H9 (cell line): Measurements from ENCODE around the gene LBX2. TPM values are rescaled to one million over a fixed set of nuclear protein-coding genes. Genes with fewer than 3 reads are reported as not detected.

Experiments used
- DNase-seq: peaks from one replicate; pipeline ENCODE4 v3.0.0-alpha.2; 2017
- H2AFZ ChIP-seq: one replicate; pipeline ENCODE4 v1.6.1; 2013; ENCODE audit warnings: mild to moderate bottlenecking, low read length, control low read depth, moderate library complexity
- H2AK5ac ChIP-seq: 2 replicates; pipeline ENCODE4 v1.6.1; 2013; ENCODE audit warnings: low read length, control low read depth, mixed read lengths; ENCODE audit not compliant: insufficient read length
- H2BK120ac ChIP-seq: one replicate; pipeline ENCODE4 v1.6.1; 2013; ENCODE audit warnings: low read depth, mild to moderate bottlenecking, low read length, control low read depth, inconsistent platforms; ENCODE audit not compliant: poor library complexity, severe bottlenecking
- H2BK12ac ChIP-seq: 2 replicates; pipeline ENCODE4 v1.6.1; 2013; ENCODE audit warnings: low read length, control low read depth, mixed read lengths, low read depth; ENCODE audit not compliant: insufficient read length
- H2BK15ac ChIP-seq: 2 replicates; pipeline ENCODE4 v1.6.1; 2013; ENCODE audit warnings: low read depth, low read length, control low read depth
- H2BK20ac ChIP-seq: one replicate; pipeline ENCODE4 v1.6.1; 2013; ENCODE audit warnings: low read depth, mild to moderate bottlenecking, low read length, control low read depth, inconsistent platforms; ENCODE audit not compliant: poor library complexity, severe bottlenecking
- H2BK5ac ChIP-seq: 2 replicates; pipeline ENCODE4 v1.6.1; 2013; ENCODE audit warnings: low read length, control low read depth, mixed read lengths; ENCODE audit not compliant: insufficient read length
- H3K14ac ChIP-seq: 2 replicates; pipeline ENCODE4 v1.6.1; 2013; ENCODE audit warnings: low read length, control low read depth; ENCODE audit not compliant: insufficient read depth
- H3K18ac ChIP-seq: 2 replicates; pipeline ENCODE4 v1.6.1; 2013; ENCODE audit warnings: low read depth, mild to moderate bottlenecking, mixed read lengths, low read length, control low read depth; ENCODE audit not compliant: insufficient read length
- H3K23ac ChIP-seq: 2 replicates; pipeline ENCODE4 v1.6.1; 2013; ENCODE audit warnings: low read length, control low read depth, mixed read lengths, low read depth; ENCODE audit not compliant: insufficient read length
- H3K23me2 ChIP-seq: 2 replicates; pipeline ENCODE4 v1.6.1; 2013; ENCODE audit warnings: low read depth, mild to moderate bottlenecking, mixed read lengths, low read length, control low read depth; ENCODE audit not compliant: insufficient read length, poor library complexity, severe bottlenecking
- H3K27ac ChIP-seq: 2 replicates; pipeline ENCODE4 v1.5.1; 2013; ENCODE audit warnings: low read length, control low read depth, mixed read lengths, low read depth; ENCODE audit not compliant: insufficient read length
- H3K27me3 ChIP-seq: 2 replicates; pipeline ENCODE4 v1.6.1; 2013; ENCODE audit warnings: low read length, control low read depth, inconsistent platforms; ENCODE audit not compliant: insufficient read depth
- H3K4ac ChIP-seq: 2 replicates; pipeline ENCODE4 v1.6.1; 2013; ENCODE audit warnings: low read depth, mild to moderate bottlenecking, control low read depth, inconsistent platforms, low read length, moderate library complexity
- H3K4me1 ChIP-seq: 2 replicates; pipeline ENCODE4 v1.6.1; 2013; ENCODE audit warnings: low read length, control low read depth, inconsistent platforms; ENCODE audit not compliant: insufficient read depth
- H3K4me2 ChIP-seq: 2 replicates; pipeline ENCODE4 v1.6.1; 2013; ENCODE audit warnings: low read length, control low read depth, mixed read lengths; ENCODE audit not compliant: insufficient read length, insufficient read depth
- H3K56ac ChIP-seq: 2 replicates; pipeline ENCODE4 v1.6.1; 2013; ENCODE audit warnings: low read depth, mild to moderate bottlenecking, mixed read lengths, low read length, control low read depth; ENCODE audit not compliant: insufficient read length
- H3K79me1 ChIP-seq: 2 replicates; pipeline ENCODE4 v1.6.1; 2013; ENCODE audit warnings: low read depth, mild to moderate bottlenecking, moderate library complexity, low read length, control low read depth, inconsistent platforms; ENCODE audit not compliant: insufficient read depth, poor library complexity, severe bottlenecking
- H3K79me2 ChIP-seq: 2 replicates; pipeline ENCODE4 v1.6.1; 2013; ENCODE audit warnings: low read length, control low read depth, inconsistent platforms; ENCODE audit not compliant: insufficient read depth
- H3K9ac ChIP-seq: 2 replicates; pipeline ENCODE4 v1.6.1; 2013; ENCODE audit warnings: low read length, control low read depth, mixed read lengths; ENCODE audit not compliant: insufficient read length; ENCODE audit errors: extremely low read depth
- H3K9me3 ChIP-seq: one replicate; pipeline ENCODE4 v1.6.1; 2013; ENCODE audit warnings: low read depth, low read length, inconsistent platforms; ENCODE audit not compliant: control insufficient read depth
- H3T11ph ChIP-seq: one replicate; pipeline ENCODE4 v1.6.1; 2013; ENCODE audit warnings: mild to moderate bottlenecking, low read length, control low read depth, inconsistent platforms
- H4K20me1 ChIP-seq: one replicate; pipeline ENCODE4 v1.6.1; 2013; ENCODE audit not compliant: control insufficient read depth, insufficient read length, insufficient read depth
- H4K5ac ChIP-seq: 2 replicates; pipeline ENCODE4 v1.6.1; 2013; ENCODE audit warnings: low read depth, mild to moderate bottlenecking, mixed read lengths, low read length, control low read depth; ENCODE audit not compliant: insufficient read length
- H4K8ac ChIP-seq: replicated peaks from 2 replicates; pipeline ENCODE4 v1.6.1; 2013; ENCODE audit warnings: low read length, control low read depth, mixed read lengths, low read depth; ENCODE audit not compliant: insufficient read length
- H4K91ac ChIP-seq: 2 replicates; pipeline ENCODE4 v1.6.1; 2013; ENCODE audit warnings: low read depth, mild to moderate bottlenecking, moderate library complexity, mixed read lengths, low read length, control low read depth; ENCODE audit not compliant: insufficient read length
- H3K27ac Mint-ChIP-seq, 3 experiments: 2 replicates in 2 of 3; 3 replicates in 1 of 3; pipeline ENCODE4 v1.8.0; 2020 to 2021; ENCODE audit warnings: mixed read lengths in 3 of 3, mild to moderate bottlenecking in 1 of 3, moderate library complexity in 1 of 3
- H3K27me3 Mint-ChIP-seq: 2 replicates; pipeline ENCODE4 v1.8.0; 2021; ENCODE audit warnings: low read depth, mild to moderate bottlenecking, moderate library complexity, mixed read lengths
- H3K36me3 Mint-ChIP-seq, 3 experiments: 2 replicates in 2 of 3; 3 replicates in 1 of 3; pipeline ENCODE4 v1.8.0; 2020 to 2021; ENCODE audit warnings: low read depth in 3 of 3, mixed read lengths in 3 of 3; ENCODE audit not compliant: insufficient read depth in 1 of 3
- H3K4me1 Mint-ChIP-seq, 2 experiments: 2 replicates each; pipeline ENCODE4 v1.8.0; 2020; ENCODE audit warnings: mixed read lengths in 2 of 2
- H3K4me3 Mint-ChIP-seq, 2 experiments: 2 replicates in 1 of 2; 3 replicates in 1 of 2; pipeline ENCODE4 v1.8.0; 2020 to 2021; ENCODE audit warnings: mild to moderate bottlenecking in 2 of 2, mixed read lengths in 2 of 2, moderate library complexity in 1 of 2
- H3K9me3 Mint-ChIP-seq, 2 experiments: 2 replicates in 1 of 2; 3 replicates in 1 of 2; pipeline ENCODE4 v1.8.0; 2020; ENCODE audit warnings: mild to moderate bottlenecking in 2 of 2, mixed read lengths in 2 of 2, moderate library complexity in 1 of 2
- CTCF ChIP-seq: fragments of 200-600 bp; sonication (generic); conservative IDR thresholded peaks from 3 replicates; pipeline ENCODE4 v1.8.0; 2021; ENCODE audit warnings: antibody characterized with exemption, mild to moderate bottlenecking
- WGBS: extraction: QIAGEN DNeasy Blood & Tissue Kit; methylation state at CpG from one replicate; pipeline ENCODE4 v1.1.7; 2013; ENCODE audit warnings: missing lambda C conversion rate, low lambda C conversion rate, mixed read lengths; ENCODE audit not compliant: insufficient read length; ENCODE audit errors: extremely low coverage; 5-methylcytosine and 5-hydroxymethylcytosine counted together
- total RNA-seq: library from RNA; stranded (reverse); gene quantifications from 2 replicates; pipeline ENCODE4 v1.2.1, GENCODE V29; 2021

The LBX2 gene
- total RNA-seq, 1 experiment from 2014 or later = 1.1 TPM

GRCh38 chr2:74507145-74507925, 7.9 kb upstream of the LBX2 start, which contains the start of gene PCGF1:
Gene PCGF1 (minus strand): TSS chr2:74507695. CDS start chr2:74507668, 27 bp downstream.
- peak within 1 kb of the TSS; percentile 59 for H3K4me2 ChIP-seq
- Mint-ChIP-seq H3K36me3 (peaks cover 22 to 29% (median 24%) of the 10 kb centered on the region in 3 experiments), H3K4me3 (peak within 1 kb of the TSS; percentile 98 to 100), H3K27me3 (peaks cover 79% of the 10 kb centered on the region), H3K4me1 (peaks cover 34 to 35% of the 10 kb centered on the region in 2 experiments), H3K9me3 (peaks cover 6 to 10% of the 10 kb centered on the region in 2 experiments), H3K27ac (peak within 1 kb of the TSS; percentile 99 to 100 (median 100))
- H4K5ac ChIP-seq = no peak within 1 kb of the TSS
- no peaks in the 10 kb centered on the region for H3K79me1 ChIP-seq
- no peak within 1 kb of the TSS for H2BK15ac ChIP-seq
- H3K4me1 ChIP-seq = peaks cover 4% of the 10 kb centered on the region; the same call in 1 of the 2 replicates
- H2BK20ac ChIP-seq = no peak within 1 kb of the TSS
- no peak within 1 kb of the TSS for H4K8ac ChIP-seq
- no peak within 1 kb of the TSS for H4K91ac ChIP-seq
- H2AFZ ChIP-seq = no peak within 1 kb of the TSS
- H3K56ac ChIP-seq = no peak within 1 kb of the TSS
- H4K20me1 ChIP-seq = no peaks in the 10 kb centered on the region
- H3K23ac ChIP-seq = no peak within 1 kb of the TSS
- H3K4ac ChIP-seq = no peak within 1 kb of the TSS
- WGBS = no CpG with 5 or more reads among the region's 56 CpGs
- H3K27ac ChIP-seq = peak within 1 kb of the TSS; percentile 48
- H3T11ph ChIP-seq = no peak within 1 kb of the TSS
- H2BK12ac ChIP-seq = no peak within 1 kb of the TSS
- no peak within 1 kb of the TSS for H2BK120ac ChIP-seq
- no peaks in the 10 kb centered on the region for H3K9me3 ChIP-seq
- no peak within 1 kb of the TSS for H2AK5ac ChIP-seq
- peak within 1 kb of the TSS; percentile 99 for H3K18ac ChIP-seq
- H3K79me2 ChIP-seq = no peaks in the 10 kb centered on the region
- H3K27me3 ChIP-seq = peaks cover 53% of the 10 kb centered on the region
- peak within 1 kb of the TSS; percentile 67 for H2BK5ac ChIP-seq
- TF ChIP-seq CTCF = peak; percentile 60
- peaks cover 18% of the 10 kb centered on the region for H3K23me2 ChIP-seq
- H3K9ac ChIP-seq = peak within 1 kb of the TSS; percentile 90
- H3K14ac ChIP-seq = peak within 1 kb of the TSS; percentile 98
- DNase-seq = peak; percentile 98
